AG10803 (cell line): Measurements from ENCODE around the gene BSN.

Source experiments
- DNase-seq: peaks from one replicate; pipeline ENCODE4 v3.0.0; 2010; ENCODE audit warnings: low read depth
- H3K4me3 ChIP-seq: 2 replicates; pipeline ENCODE4 v1.5.1; 2011; ENCODE audit warnings: mild to moderate bottlenecking, low read length, control low read depth
- CTCF ChIP-seq: conservative IDR thresholded peaks from 2 replicates; pipeline ENCODE4 v1.5.1; 2011; ENCODE audit warnings: mild to moderate bottlenecking, low read length, control low read depth, inconsistent platforms

Gene BSN

GRCh38 chr3:49711489-49711888 lies 157.2 kb downstream of the BSN start:
- no peak overlapping the region for H3K4me3 ChIP-seq
- no peak for DNase-seq
- no peak for TF ChIP-seq CTCF

- DNase-seq: no peak
- TF ChIP-seq CTCF: no peak
- no peak overlapping the region for H3K4me3 ChIP-seq
Observed at GRCh38 chr3:49712166-49712565, 157.9 kb downstream of the BSN start.

- DNase-seq: no peak
- no peak for TF ChIP-seq CTCF
- H3K4me3 ChIP-seq: no peak overlapping the region
Observed at GRCh38 chr3:49712631-49713317, 158.5 kb downstream of the BSN start.

- DNase-seq: no peak
- H3K4me3 ChIP-seq: no peak overlapping the region
- TF ChIP-seq CTCF: no peak
Observed at GRCh38 chr3:49713336-49714105, 159.2 kb downstream of the BSN start.

GRCh38 chr3:49714728-49715550 lies 160.7 kb downstream of the BSN start:
- no peak for TF ChIP-seq CTCF
- no peak overlapping the region for H3K4me3 ChIP-seq
- no peak for DNase-seq

GRCh38 chr3:49715611-49716121 lies 161.4 kb downstream of the BSN start:
- no peak for DNase-seq
- no peak overlapping the region for H3K4me3 ChIP-seq
- no peak for TF ChIP-seq CTCF
